ENCODE data around the gene BCO1.
A peak's percentile ranks its signal among the peaks of the same experiment; 100 is the strongest.

BCO1 gene, protein sequence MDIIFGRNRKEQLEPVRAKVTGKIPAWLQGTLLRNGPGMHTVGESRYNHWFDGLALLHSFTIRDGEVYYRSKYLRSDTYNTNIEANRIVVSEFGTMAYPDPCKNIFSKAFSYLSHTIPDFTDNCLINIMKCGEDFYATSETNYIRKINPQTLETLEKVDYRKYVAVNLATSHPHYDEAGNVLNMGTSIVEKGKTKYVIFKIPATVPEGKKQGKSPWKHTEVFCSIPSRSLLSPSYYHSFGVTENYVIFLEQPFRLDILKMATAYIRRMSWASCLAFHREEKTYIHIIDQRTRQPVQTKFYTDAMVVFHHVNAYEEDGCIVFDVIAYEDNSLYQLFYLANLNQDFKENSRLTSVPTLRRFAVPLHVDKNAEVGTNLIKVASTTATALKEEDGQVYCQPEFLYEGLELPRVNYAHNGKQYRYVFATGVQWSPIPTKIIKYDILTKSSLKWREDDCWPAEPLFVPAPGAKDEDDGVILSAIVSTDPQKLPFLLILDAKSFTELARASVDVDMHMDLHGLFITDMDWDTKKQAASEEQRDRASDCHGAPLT

DNA sequence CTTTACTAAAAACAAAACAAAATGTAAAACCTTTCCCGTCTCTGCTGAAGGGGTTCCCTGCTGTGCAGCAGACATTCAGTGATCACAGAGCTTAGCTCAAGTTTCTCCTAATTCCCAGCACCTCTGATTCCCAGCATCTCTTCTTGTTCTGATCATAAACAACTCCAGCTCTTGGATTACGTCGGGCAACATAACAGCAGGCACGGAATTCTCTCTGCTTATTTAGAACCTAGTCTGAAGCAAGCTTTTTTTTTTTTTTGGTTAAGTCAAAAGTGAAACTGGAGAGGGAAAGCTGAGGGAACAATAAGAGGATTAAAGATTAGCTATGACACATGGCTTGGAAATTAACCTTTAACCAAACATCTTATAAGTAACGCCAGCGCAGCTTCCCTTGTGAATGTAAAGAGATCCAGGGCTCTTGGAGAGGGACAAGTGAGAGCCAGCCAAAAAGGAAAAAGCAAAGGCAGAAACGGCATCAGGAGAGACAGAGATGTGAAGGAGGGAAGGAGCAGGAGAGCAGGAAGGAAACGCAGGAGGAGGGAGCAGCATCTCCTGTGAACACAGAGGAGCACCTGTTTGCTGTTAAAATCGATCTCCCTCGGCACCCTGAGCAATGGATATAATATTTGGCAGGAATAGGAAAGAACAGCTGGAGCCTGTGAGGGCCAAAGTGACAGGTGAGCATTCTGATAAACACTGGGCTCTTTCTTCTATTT, at the start of gene BCO1:
BCO1 (plus strand) TSS at position 394 of the 716 bp plus-strand sequence; CDS start at position 614, 220 bp downstream.
- TF ChIP-seq, protein P1, sequence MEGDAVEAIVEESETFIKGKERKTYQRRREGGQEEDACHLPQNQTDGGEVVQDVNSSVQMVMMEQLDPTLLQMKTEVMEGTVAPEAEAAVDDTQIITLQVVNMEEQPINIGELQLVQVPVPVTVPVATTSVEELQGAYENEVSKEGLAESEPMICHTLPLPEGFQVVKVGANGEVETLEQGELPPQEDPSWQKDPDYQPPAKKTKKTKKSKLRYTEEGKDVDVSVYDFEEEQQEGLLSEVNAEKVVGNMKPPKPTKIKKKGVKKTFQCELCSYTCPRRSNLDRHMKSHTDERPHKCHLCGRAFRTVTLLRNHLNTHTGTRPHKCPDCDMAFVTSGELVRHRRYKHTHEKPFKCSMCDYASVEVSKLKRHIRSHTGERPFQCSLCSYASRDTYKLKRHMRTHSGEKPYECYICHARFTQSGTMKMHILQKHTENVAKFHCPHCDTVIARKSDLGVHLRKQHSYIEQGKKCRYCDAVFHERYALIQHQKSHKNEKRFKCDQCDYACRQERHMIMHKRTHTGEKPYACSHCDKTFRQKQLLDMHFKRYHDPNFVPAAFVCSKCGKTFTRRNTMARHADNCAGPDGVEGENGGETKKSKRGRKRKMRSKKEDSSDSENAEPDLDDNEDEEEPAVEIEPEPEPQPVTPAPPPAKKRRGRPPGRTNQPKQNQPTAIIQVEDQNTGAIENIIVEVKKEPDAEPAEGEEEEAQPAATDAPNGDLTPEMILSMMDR (IDR thresholded peaks at IDR 0.05; ENCODE audit: control insufficient read depth, extremely low read depth, insufficient read depth): no peak
- H3K4me3 ChIP-seq (ENCODE audit: low read depth, low read length): no peak within 1 kb of the TSS
- DNase-seq (ENCODE audit: low read depth): peak; percentile 14

DNA sequence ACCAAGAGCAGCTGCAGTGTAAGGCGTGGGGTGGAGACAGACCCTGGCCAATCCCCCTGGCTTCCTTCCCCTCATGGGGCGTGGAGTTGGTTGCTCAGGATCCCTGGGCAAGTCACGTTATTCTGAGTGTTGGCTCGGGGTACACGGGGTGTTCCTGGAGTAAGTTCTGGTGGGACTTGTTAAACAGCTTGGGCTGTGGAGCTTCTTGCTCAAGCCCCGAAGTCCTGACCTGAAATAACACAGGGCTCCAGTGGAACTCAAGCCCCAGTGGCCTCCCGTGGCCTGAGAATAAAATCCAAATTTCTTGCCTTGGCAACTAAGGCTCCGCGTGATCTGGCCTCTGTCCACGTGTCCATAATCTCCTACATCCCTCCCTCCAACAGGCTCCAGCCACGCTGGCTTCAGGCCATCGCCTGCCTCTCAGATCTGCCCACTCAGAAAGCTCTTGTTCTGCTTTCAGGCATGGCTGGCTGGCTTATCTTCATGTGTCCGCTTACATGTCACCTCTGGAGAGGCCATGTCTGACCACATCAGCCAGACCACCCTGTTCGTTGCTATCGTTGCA, 49.3 kb upstream of the BCO1 start:
- TF ChIP-seq, protein P1 (IDR thresholded peaks at IDR 0.05; ENCODE audit: control insufficient read depth, extremely low read depth, insufficient read depth): no peak
- H3K4me3 ChIP-seq (ENCODE audit: low read depth, low read length): no peak overlapping the region
- DNase-seq (ENCODE audit: low read depth): no peak

DNA sequence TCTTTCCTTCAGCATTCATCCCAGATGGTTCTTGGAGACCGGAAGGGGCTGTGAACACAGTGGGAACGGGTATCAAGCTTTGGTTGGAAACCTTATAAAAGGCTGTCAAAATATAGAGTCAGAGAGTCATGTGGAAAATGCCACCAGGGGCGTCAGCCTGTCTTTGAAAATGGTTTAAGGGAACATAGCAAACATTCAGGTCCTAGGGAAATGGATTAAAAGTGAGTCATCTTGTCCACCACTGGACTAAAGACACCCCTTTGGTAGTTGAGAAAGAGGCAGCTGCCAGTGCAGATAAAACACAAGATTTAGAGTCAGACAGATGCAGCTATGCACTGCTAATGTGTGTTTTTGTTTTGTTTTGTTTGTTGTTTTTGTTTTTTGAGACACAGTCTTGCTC, 47.8 kb upstream of the BCO1 start:
- DNase-seq (ENCODE audit: low read depth): no peak
- H3K4me3 ChIP-seq (ENCODE audit: low read depth, low read length): no peak overlapping the region
- TF ChIP-seq, protein P1 (IDR thresholded peaks at IDR 0.05; ENCODE audit: control insufficient read depth, extremely low read depth, insufficient read depth): no peak

DNA sequence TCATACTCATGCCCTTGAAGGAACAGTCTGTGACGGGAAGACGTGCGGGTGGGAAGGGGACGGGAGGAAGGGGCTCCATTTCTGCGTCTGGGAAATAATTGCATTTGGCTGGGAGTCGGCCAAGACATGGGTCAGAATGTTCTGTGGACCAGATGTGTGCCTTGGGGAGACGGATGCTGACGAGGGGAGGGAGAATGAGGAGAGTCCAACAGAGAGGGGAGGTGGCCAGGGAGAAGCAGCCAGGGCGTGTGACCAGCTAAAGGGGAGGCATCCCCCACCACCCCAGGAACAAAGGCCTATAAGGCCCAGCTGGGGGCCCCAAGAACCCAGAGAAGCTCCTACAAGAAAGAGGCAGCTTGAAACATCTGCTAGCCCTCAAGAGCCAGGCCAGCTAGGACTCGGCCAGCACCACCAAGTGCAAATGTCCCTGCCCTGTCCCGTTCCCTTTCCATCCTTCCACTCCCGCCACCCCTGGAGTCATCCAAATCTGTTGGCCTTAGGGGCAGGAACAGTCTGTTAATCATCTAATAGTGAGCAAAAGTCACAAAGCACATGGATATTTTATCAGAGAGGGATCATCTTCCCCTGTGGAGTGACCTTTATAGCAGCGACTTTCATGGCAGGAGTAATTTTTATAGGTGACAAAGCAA, 42.5 kb upstream of the BCO1 start:
- TF ChIP-seq, protein P1 (IDR thresholded peaks at IDR 0.05; ENCODE audit: control insufficient read depth, extremely low read depth, insufficient read depth): no peak
- DNase-seq (ENCODE audit: low read depth): no peak
- H3K4me3 ChIP-seq (ENCODE audit: low read depth, low read length): no peak overlapping the region

DNA sequence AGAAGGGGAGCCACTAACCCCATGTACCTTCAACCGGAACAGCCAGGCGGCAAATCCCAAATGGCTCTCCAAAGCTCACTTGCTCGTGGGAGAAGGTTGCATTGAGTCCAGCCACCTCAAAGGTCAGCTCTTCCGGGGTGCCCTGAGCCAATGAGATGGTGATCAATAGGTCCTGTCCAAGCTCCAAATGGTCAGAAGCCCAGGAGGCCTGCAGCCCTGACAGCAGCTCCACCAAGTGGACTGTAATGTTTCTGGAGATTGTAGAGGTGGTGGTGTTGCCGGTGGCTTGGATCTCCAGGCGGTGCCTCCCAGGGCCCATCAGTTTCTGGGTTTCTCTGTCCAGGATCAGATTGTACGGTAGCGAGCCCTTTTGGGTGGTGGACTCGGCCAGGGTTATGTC, 39.9 kb upstream of the BCO1 start:
- no peak overlapping the region for H3K4me3 ChIP-seq (ENCODE audit: low read depth, low read length)
- no peak for DNase-seq (ENCODE audit: low read depth)
- TF ChIP-seq, protein P1 (IDR thresholded peaks at IDR 0.05; ENCODE audit: control insufficient read depth, extremely low read depth, insufficient read depth): no peak

DNA sequence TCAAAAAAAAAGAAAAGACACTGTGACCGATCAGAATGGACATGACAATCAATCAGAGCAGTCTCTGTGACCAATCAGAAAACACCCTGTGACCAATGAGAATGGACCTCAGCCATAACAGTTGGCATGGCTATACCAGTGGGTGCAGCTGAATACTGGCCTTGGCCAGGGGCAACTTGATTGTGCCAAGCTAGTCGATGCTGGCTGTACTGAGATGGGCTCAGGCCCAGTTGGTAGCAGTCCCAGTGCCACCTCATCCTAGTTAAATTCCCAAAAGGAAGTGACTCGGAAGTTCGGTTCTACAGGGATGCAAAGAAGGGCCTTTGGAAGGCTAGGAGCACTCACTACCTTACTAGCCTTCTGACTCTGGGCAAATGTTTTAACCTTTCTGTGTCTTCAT, 37.2 kb upstream of the BCO1 start:
- no peak overlapping the region for H3K4me3 ChIP-seq (ENCODE audit: low read depth, low read length)
- DNase-seq (ENCODE audit: low read depth): peak; percentile 63
- TF ChIP-seq, protein P1 (IDR thresholded peaks at IDR 0.05; ENCODE audit: control insufficient read depth, extremely low read depth, insufficient read depth): no peak
